Mononuclear cell (primary cell): Measurements from ENCODE around the gene C17orf67. TPM values are rescaled to one million over a fixed set of nuclear protein-coding genes. Genes with fewer than 3 reads are reported as not detected.

ENCODE experiments used
- H3K27me3 ChIP-seq: 2 replicates; pipeline ENCODE4 v1.6.0; 2011; ENCODE audit warnings: low read length, control low read depth; ENCODE audit not compliant: insufficient read depth
- H3K4me1 ChIP-seq: 2 replicates; pipeline ENCODE4 v1.5.1; 2011; ENCODE audit warnings: mild to moderate bottlenecking, low read length, control low read depth; ENCODE audit not compliant: insufficient read depth
- H3K4me3 ChIP-seq: 2 replicates; pipeline ENCODE4 v1.5.1; 2011; ENCODE audit warnings: mild to moderate bottlenecking, low read length, moderate library complexity
- H3K9me3 ChIP-seq: 2 replicates; pipeline ENCODE4 v1.5.1; 2011; ENCODE audit warnings: low read depth, mild to moderate bottlenecking, control low read depth, low read length
- total RNA-seq: library from RNA; depleted of rRNA; stranded (reverse); fragments of >200 nt; gene quantifications from one replicate; pipeline ENCODE4 v1.2.3, GENCODE V29; 2012

The C17orf67 gene
- total RNA-seq, 1 donor, result 1.5 TPM

- Histone ChIP-seq H3K9me3 (no peaks in the 10 kb centered on the region), H3K27me3 (no peaks in the 10 kb centered on the region), H3K4me1 (no peaks in the 10 kb centered on the region), H3K4me3 (no peak overlapping the region)
These were observed 29.3 kb downstream of the C17orf67 start for GRCh38 chr17:56804454-56804853.

DNA sequence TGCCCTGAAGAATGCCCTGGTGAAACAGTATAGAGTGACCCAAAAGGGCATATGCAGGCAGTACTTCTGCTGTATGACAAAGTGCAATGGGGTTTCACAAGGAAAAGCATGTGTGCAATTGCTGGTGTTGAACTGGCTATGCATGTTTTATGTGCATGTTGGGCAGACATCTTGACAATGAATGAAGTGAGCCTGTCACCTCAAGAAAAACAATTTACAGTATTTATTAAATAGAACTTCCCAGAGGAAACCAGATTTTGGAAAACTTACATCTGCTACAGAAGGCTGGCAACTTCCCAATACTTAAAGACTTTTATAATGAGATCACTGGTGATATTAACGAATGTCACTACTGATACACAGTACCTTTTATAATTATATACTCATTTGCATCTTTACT lies 30.6 kb downstream of the C17orf67 start:
- H3K4me1 ChIP-seq, result no peaks in the 10 kb centered on the region
- H3K4me3 ChIP-seq, result no peak overlapping the region
- H3K27me3 ChIP-seq, result no peaks in the 10 kb centered on the region
- H3K9me3 ChIP-seq, result no peaks in the 10 kb centered on the region

DNA sequence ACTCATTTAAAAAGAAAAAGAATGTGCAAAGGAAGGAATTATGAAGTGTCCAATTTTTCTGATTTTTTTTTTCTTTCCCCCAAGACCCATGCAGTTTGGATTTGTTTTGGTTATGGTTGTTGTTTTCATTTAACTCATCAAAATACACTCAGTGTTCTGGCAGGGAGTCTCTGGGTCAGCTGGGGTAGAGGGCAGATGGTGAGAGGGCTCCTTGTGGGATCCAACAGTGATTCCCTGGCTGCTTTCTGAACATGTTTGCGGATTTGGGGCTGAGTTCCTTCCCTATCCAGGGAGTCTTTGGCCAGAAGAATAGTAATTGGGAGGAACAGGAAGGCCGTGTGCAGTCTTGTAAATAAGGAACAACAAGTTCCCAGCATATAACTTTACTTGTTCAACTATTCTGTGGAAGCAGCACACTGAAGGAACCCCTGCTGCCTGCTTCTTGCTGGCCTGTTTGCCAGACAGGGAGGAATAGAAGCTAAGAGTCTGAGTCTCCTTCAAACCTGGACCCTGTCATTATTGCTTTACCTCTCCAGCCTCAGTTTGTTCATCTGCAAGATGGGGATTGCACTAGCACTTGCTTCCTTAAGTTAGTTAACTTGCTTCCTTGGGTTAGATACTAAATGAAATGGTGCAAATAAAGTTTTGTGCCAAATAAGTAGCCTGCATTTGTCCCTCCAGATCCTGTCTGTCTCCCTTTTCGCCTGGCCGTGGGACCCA lies 32.1 kb downstream of the C17orf67 start:
- Histone ChIP-seq H3K4me1 (no peaks in the 10 kb centered on the region), H3K9me3 (no peaks in the 10 kb centered on the region), H3K27me3 (no peaks in the 10 kb centered on the region), H3K4me3 (no peak overlapping the region)

GRCh38 chr17:56798916-56799315 lies 34.8 kb downstream of the C17orf67 start:
- H3K4me1 ChIP-seq, result peaks cover 1% of the 10 kb centered on the region
- no peak overlapping the region for H3K4me3 ChIP-seq
- H3K9me3 ChIP-seq, result no peaks in the 10 kb centered on the region
- no peaks in the 10 kb centered on the region for H3K27me3 ChIP-seq

DNA sequence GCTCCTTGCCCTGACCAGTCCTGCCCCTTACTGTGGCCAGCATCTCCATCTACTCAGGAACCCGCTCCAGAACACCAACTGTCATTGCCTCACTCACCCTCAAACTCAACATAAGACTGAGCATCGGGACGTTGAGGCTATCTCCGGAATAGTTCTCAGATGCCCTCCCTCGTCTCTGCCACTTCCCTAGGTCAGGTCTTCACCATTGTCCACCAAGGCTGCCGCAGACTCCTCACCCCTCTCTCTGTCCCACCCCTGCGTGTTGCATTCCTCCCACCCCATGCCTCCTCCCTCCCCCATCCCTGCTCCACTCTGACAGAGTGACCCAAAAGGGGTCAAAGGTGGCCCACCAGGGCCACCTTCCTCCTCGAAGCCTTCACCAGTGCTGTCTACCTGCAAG lies 37.2 kb downstream of the C17orf67 start:
- H3K9me3 ChIP-seq, result no peaks in the 10 kb centered on the region
- H3K4me3 ChIP-seq, result no peak overlapping the region
- peaks cover 7% of the 10 kb centered on the region for H3K4me1 ChIP-seq
- H3K27me3 ChIP-seq, result no peaks in the 10 kb centered on the region

DNA sequence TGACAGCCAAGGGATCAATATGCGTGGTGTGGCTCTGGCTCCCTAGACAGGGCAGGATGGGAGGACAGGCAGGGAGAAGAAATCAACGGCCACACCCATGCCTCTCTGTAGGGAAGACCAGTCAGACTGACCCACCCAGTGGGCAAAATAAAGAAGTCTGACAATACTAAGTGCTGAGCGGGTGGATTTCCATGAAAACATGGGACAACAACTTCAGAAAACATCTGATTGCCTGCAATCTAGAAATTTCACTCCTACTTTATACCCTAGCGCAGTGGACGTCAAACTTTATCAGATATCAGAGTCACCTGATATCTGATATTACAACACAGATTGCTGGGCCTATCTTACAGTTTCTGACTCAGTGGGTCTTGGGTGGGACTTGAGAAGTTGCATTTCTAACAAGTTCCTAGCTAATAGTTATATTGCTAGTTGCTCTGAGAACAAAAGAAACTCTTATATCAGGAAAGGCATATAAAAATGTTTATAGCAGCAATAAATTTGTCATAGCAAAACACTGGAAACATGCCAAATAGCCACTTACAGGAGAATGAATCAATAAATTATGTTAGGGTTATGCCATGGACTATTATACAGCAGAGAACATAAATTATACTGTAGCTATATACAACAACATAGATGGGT lies 38.4 kb downstream of the C17orf67 start:
- Histone ChIP-seq H3K4me1 (peaks cover 7% of the 10 kb centered on the region), H3K4me3 (no peak overlapping the region), H3K27me3 (no peaks in the 10 kb centered on the region), H3K9me3 (no peaks in the 10 kb centered on the region)

- H3K27me3 ChIP-seq, result no peaks in the 10 kb centered on the region
- H3K9me3 ChIP-seq, result no peaks in the 10 kb centered on the region
- peaks cover 7% of the 10 kb centered on the region for H3K4me1 ChIP-seq
- H3K4me3 ChIP-seq, result no peak overlapping the region
These were observed 39.8 kb downstream of the C17orf67 start for GRCh38 chr17:56793957-56794356.

- H3K4me1 ChIP-seq, result peaks cover 7% of the 10 kb centered on the region
- H3K27me3 ChIP-seq, result no peaks in the 10 kb centered on the region
- H3K9me3 ChIP-seq, result no peaks in the 10 kb centered on the region
- no peak overlapping the region for H3K4me3 ChIP-seq
These were observed 40.2 kb downstream of the C17orf67 start for GRCh38 chr17:56793531-56793930.

DNA sequence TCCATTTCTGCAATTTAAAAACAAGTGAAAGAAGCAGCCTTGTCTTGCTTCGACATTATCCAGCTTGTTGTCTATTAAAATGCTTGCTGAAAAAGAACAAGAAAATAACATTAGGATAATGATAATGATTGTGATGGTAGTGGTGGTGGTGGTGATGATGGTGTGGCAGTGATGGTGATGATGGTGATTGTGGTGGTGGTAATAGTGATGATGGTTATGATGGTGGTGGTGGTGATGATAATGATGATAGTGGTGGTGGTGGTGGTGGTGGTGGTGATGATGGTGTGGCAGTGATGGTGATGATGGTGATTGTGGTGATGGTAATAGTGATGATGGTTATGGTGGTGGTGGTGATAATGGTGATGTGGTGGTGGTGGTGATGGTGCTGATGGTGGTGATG lies 41.5 kb downstream of the C17orf67 start:
- Histone ChIP-seq H3K4me3 (no peak overlapping the region), H3K27me3 (no peaks in the 10 kb centered on the region), H3K4me1 (peaks cover 13% of the 10 kb centered on the region), H3K9me3 (no peaks in the 10 kb centered on the region)

DNA sequence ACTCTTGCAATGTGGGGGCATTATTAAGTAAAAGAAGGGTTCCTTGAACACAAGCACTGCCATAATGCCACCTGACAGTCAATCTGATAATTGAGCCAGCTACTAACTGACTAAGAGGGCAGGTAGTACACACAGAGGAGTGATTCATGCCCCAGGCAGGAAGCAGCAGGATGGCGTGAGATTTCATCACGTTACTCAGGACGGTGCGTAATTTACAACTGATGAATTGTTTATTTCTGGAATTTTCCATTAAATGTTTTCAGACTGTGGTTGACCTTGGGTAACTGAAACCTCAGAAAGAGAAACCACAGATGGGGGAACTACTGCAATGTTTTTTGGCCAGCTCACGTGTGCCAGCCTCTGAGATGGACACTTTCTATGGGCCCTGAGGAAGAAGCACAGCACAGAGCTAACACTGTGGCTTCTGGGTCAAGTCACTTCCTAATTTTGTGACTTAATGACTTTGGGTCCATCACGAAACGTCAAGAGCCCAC lies 46.7 kb downstream of the C17orf67 start:
- H3K4me1 ChIP-seq, result peaks cover 18% of the 10 kb centered on the region
- no peaks in the 10 kb centered on the region for H3K9me3 ChIP-seq

DNA sequence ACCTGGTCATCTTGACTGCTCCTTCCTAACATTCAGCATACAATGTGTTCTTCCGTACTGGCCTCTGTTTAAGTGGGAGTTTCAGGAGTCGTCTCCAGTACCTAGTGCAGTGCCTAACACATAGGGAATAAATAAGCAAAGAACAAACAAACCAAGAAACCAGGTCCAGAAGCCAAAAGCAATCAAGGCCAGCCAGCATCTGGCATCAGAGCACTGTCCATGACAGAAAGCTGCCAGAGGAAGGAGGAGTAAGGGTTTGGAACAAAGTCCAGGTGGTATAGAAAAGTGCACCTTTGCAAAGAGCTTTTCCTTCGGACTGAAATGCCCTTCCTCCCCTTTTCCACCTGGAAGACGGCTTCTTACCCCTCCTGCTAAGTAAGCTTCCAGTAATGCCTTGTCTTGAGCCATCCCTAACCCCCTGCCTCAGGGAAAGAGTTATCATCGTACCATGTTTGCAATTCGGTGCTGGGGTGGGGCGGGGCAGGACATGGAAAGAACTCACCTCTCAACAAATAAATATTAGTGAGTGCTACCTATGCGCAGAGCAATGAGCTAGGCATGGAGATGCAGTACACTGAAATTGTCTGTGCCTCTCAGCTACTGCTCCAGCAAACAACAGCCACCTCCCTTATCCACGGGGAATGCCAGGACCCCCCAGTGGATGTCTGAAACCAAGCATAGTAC lies 47.6 kb downstream of the C17orf67 start:
- H3K4me1 ChIP-seq, result peaks cover 18% of the 10 kb centered on the region
- H3K4me3 ChIP-seq, result no peak overlapping the region
- no peaks in the 10 kb centered on the region for H3K27me3 ChIP-seq
- H3K9me3 ChIP-seq, result no peaks in the 10 kb centered on the region

More for the DNA sequence above, 46.7 kb downstream of the C17orf67 start:
- H3K27me3 ChIP-seq, result no peaks in the 10 kb centered on the region
- no peak overlapping the region for H3K4me3 ChIP-seq

DNA sequence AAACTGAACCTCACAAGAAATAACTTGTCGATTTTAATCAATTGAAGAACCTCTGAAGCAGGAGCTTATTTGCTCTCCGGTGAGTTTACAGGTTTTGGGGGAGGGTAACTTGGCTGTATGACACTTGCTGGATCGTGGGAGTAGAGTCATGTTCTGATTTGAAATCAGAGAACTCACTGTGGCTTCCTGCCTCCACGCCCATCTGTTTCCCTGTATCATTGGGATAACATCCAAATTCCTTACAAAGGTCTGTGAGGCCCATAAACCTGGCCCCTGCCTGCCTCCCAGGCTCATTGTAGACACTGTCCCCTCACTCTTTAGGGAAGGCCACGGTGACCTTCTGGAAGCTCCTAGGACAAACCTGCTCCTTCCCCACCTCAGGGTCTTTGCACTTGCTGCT lies 48.3 kb downstream of the C17orf67 start:
- H3K9me3 ChIP-seq, result no peaks in the 10 kb centered on the region
- no peak overlapping the region for H3K4me3 ChIP-seq
- H3K4me1 ChIP-seq, result peaks cover 22% of the 10 kb centered on the region
- H3K27me3 ChIP-seq, result peaks cover 3% of the 10 kb centered on the region

GRCh38 chr17:56782338-56782737 lies 51.4 kb downstream of the C17orf67 start:
- Histone ChIP-seq H3K4me1 (peaks cover 30% of the 10 kb centered on the region), H3K9me3 (no peaks in the 10 kb centered on the region), H3K4me3 (no peak overlapping the region), H3K27me3 (peaks cover 9% of the 10 kb centered on the region)

GRCh38 chr17:56781906-56782305 lies 51.8 kb downstream of the C17orf67 start:
- Histone ChIP-seq H3K27me3 (peaks cover 9% of the 10 kb centered on the region), H3K4me1 (peaks cover 26% of the 10 kb centered on the region), H3K4me3 (no peak overlapping the region), H3K9me3 (no peaks in the 10 kb centered on the region)
